HepG2 (cell line): ENCODE results near the gene NUP93. TPM values are rescaled to one million over a fixed set of nuclear protein-coding genes. Genes with fewer than 3 reads are reported as not detected.

ENCODE experiments used
- ARNT2 ChIP-seq: sonication (generic); formaldehyde crosslinking; IDR thresholded peaks from 2 replicates; pipeline ENCODE4 v1.8.0; 2022; ENCODE audit warnings: mild to moderate bottlenecking, low read depth, missing genetic modification reagents, moderate library complexity
- CHCHD3 ChIP-seq: sonication (generic); formaldehyde crosslinking; IDR thresholded peaks from 2 replicates; pipeline ENCODE4 v1.8.0; 2022; ENCODE audit warnings: mild to moderate bottlenecking, missing genetic modification reagents, moderate library complexity
- HES4 ChIP-seq: sonication (generic); formaldehyde crosslinking; IDR thresholded peaks from 2 replicates; pipeline ENCODE4 v1.9.0; 2021; ENCODE audit warnings: mild to moderate bottlenecking, missing genetic modification reagents, borderline replicate concordance
- HMG20B ChIP-seq: conservative IDR thresholded peaks from 2 replicates; pipeline ENCODE4 v1.6.1; 2016; ENCODE audit warnings: missing genetic modification reagents, missing compliant biosample characterization
- IKZF1 ChIP-seq: fragments of 450-650 bp; IDR thresholded peaks from 2 replicates; pipeline ENCODE4 v1.7.1; 2016
- JUNB ChIP-seq: sonication (generic); formaldehyde crosslinking; IDR thresholded peaks from 2 replicates; pipeline ENCODE4 v1.8.0; 2022; ENCODE audit warnings: missing genetic modification reagents, mild to moderate bottlenecking, borderline replicate concordance
- KAT2B ChIP-seq: fragments of 150-350 bp; IDR thresholded peaks from 2 replicates; pipeline ENCODE4 v1.6.1; 2014; ENCODE audit warnings: low read depth, low read length, borderline replicate concordance
- MLLT10 ChIP-seq: sonication (generic); formaldehyde crosslinking; IDR thresholded peaks from 2 replicates; pipeline ENCODE4 v1.4.0; 2020; ENCODE audit warnings: missing genetic modification reagents
- MTF2 ChIP-seq: sonication (generic); formaldehyde crosslinking; IDR thresholded peaks from 2 replicates; pipeline ENCODE4 v1.5.0; 2020; ENCODE audit warnings: missing genetic modification reagents, borderline replicate concordance
- NAIF1 ChIP-seq: sonication (generic); formaldehyde crosslinking; IDR thresholded peaks from 2 replicates; pipeline ENCODE4 v1.5.0; 2020; ENCODE audit warnings: mild to moderate bottlenecking, missing genetic modification reagents, borderline replicate concordance
- NCOA1 ChIP-seq: sonication (generic); formaldehyde crosslinking; IDR thresholded peaks from 2 replicates; pipeline ENCODE4 v1.9.0; 2021; ENCODE audit warnings: missing genetic modification reagents
- ONECUT2 ChIP-seq: sonication (generic); formaldehyde crosslinking; IDR thresholded peaks from 2 replicates; pipeline ENCODE4 v1.4.0; 2020; ENCODE audit warnings: missing genetic modification reagents
- REPIN1 ChIP-seq: sonication (generic); formaldehyde crosslinking; IDR thresholded peaks from 2 replicates; pipeline ENCODE4 v1.8.0; 2022; ENCODE audit warnings: missing genetic modification reagents, low read depth, mild to moderate bottlenecking, borderline replicate concordance
- SYNCRIP ChIP-seq: fragments of 200-400 bp; formaldehyde crosslinking; IDR thresholded peaks from 2 replicates; pipeline ENCODE4 v1.6.1; 2018; ENCODE audit warnings: mild to moderate bottlenecking, low read depth, low read length; ENCODE audit not compliant: insufficient read depth
- TAF15 ChIP-seq: fragments of 200-400 bp; formaldehyde crosslinking; IDR thresholded peaks from one replicate; pipeline ENCODE4 v1.6.1; 2018; ENCODE audit warnings: mild to moderate bottlenecking, low read depth, low read length; ENCODE audit not compliant: poor library complexity, severe bottlenecking
- ZFP37 ChIP-seq: sonication (generic); formaldehyde crosslinking; IDR thresholded peaks from 2 replicates; pipeline ENCODE4 v1.4.0; 2020; ENCODE audit warnings: missing genetic modification reagents, borderline replicate concordance
- ZMYM3 ChIP-seq: sonication (generic); formaldehyde crosslinking; IDR thresholded peaks from 2 replicates; pipeline ENCODE4 v1.5.1; 2020; ENCODE audit warnings: mild to moderate bottlenecking, missing genetic modification reagents
- ZNF121 ChIP-seq: sonication (generic); formaldehyde crosslinking; IDR thresholded peaks from 2 replicates; pipeline ENCODE4 v1.5.0; 2020; ENCODE audit warnings: mild to moderate bottlenecking, missing genetic modification reagents
- ZNF263 ChIP-seq: sonication (generic); formaldehyde crosslinking; IDR thresholded peaks from 2 replicates; pipeline ENCODE4 v1.4.0; 2020; ENCODE audit warnings: missing genetic modification reagents
- ZNF460 ChIP-seq: sonication (generic); formaldehyde crosslinking; IDR thresholded peaks from 2 replicates; pipeline ENCODE4 v1.5.1; 2020; ENCODE audit warnings: missing genetic modification reagents, mild to moderate bottlenecking, borderline replicate concordance
- ZNF549 ChIP-seq: sonication (generic); formaldehyde crosslinking; IDR thresholded peaks from 2 replicates; pipeline ENCODE4 v1.5.0; 2020; ENCODE audit warnings: missing genetic modification reagents
- ZNF652 ChIP-seq: IDR thresholded peaks from 2 replicates; pipeline ENCODE4 v1.6.1; 2016; ENCODE audit warnings: low read depth, borderline replicate concordance
- ZNF772 ChIP-seq: sonication (generic); formaldehyde crosslinking; IDR thresholded peaks from 2 replicates; pipeline ENCODE4 v1.5.0; 2020; ENCODE audit warnings: mild to moderate bottlenecking, missing genetic modification reagents
- ZNF782 ChIP-seq: sonication (generic); formaldehyde crosslinking; IDR thresholded peaks from 2 replicates; pipeline ENCODE4 v1.4.0; 2020; ENCODE audit warnings: missing genetic modification reagents, mild to moderate bottlenecking, borderline replicate concordance
- polyA plus RNA-seq, 8 experiments: library from polyadenylated mRNA; depleted of rRNA in 3 of 8; stranded (reverse) in 7 of 8; unstranded in 1 of 8; fragments of >200 nt; fragmentation: Illumina TruSeq in 4 of 8; extraction: Trizol in 4 of 8; gene quantifications; 2 replicates each; pipeline versions ENCODE4 v1.2.1 to v1.2.3, GENCODE V29; 2011 to 2016; ENCODE audit warnings: low read depth in 4 of 8, missing spikeins in 1 of 8, mixed read lengths in 1 of 8; ENCODE audit not compliant: insufficient read depth in 1 of 8
- total RNA-seq, 5 experiments: library from RNA; depleted of rRNA; stranded (reverse); fragments of >200 nt; fragmentation: Illumina TruSeq; extraction: Trizol; gene quantifications; 2 replicates each; pipeline ENCODE4 v1.2.3, GENCODE V29; 2016; ENCODE audit warnings: low read depth in 1 of 5
- TF ChIP-seq, protein P1 (sequence below): sonication (generic); formaldehyde crosslinking; IDR thresholded peaks from 2 replicates; pipeline ENCODE4 v1.5.0; 2020; ENCODE audit warnings: missing genetic modification reagents
- TF ChIP-seq, protein P2 (sequence below): IDR thresholded peaks from 2 replicates; pipeline ENCODE4 v1.6.1; 2018; ENCODE audit warnings: missing genetic modification reagents
- TF ChIP-seq, protein P3 (sequence below): sonication (generic); formaldehyde crosslinking; IDR thresholded peaks from 2 replicates; pipeline ENCODE4 v1.9.0; 2021; ENCODE audit warnings: missing genetic modification reagents, borderline replicate concordance

Gene NUP93
- total and polyA plus RNA-seq, 2 of the 13 experiments (the other 11 are each of a cell fraction or from before 2014, with no cell fraction given) = 58.5 to 140 TPM

DNA sequence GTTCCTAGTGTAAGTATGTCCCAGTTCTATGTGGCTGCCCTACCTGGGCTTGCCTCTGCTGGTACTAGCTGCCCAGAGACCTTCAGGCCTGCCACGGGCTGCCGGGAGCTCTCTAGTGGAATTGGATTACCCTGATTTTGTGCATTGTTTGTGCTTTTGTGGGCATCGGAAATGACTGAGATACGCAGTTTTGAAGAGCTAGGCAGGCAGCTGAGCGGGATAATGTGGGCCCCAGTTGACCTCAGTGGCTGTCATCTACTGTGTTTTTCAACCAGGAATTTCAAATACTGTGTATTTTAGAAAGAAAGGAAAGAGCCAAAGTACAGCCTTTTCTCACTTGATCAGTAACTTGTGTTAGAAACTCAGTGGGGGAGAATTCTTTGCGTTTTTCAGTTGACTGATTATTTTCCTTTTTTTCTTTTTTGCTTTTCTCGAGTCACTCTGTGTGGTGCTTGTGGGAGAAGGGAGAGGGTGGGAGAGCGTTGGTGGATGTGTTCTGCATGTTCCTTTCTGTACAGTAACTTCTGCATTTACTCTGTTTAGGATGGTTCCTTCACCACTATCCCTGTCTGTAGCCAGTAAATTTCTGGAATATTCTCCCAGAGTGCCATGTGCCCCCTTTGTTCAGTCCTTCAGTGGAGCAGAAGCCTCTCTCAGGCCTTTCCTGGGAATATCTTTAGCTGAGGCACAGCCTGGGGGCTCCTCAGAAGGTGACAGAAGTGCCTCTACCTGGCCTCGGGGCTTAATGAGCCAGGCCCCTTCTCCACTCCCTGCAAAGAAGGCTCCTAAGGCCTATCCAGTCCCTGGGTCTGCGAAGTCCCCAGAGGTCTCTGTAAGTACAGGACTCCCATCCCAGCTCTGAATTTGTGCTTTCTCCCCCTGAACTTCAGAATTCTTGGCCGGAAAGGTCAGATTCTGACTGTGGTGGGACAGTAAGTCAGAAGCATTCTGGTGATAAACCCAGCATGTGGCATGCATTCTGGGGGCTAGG is 120.1 kb downstream of the NUP93 start (continued):
- TF ChIP-seq, protein P1, sequence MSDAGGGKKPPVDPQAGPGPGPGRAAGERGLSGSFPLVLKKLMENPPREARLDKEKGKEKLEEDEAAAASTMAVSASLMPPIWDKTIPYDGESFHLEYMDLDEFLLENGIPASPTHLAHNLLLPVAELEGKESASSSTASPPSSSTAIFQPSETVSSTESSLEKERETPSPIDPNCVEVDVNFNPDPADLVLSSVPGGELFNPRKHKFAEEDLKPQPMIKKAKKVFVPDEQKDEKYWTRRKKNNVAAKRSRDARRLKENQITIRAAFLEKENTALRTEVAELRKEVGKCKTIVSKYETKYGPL (CRISPR knock-in tag) = no peak
- TF ChIP-seq HMG20B (CRISPR knock-in tag) (0 out of 2 replicates have a peak, but pooled peaks have one; percentile 74), JUNB (CRISPR knock-in tag) (no peak), ZNF263 (CRISPR knock-in tag) (no peak), ZNF782 (no peak), ONECUT2 (CRISPR knock-in tag) (no peak), KAT2B (no peak), ZNF121 (CRISPR knock-in tag) (no peak), ZNF549 (CRISPR knock-in tag) (no peak), ZFP37 (0 out of 2 replicates have a peak, but pooled peaks have one; percentile 9), NAIF1 (CRISPR knock-in tag) (no peak), TAF15 (no peak), ZNF652 (CRISPR knock-in tag) (no peak), NCOA1 (CRISPR knock-in tag) (0 out of 2 replicates have a peak, but pooled peaks have one; percentile 7), ARNT2 (CRISPR knock-in tag) (no peak; the same call in 1 of the 2 replicates), MLLT10 (no peak), IKZF1 (no peak), HES4 (no peak), CHCHD3 (no peak), MTF2 (CRISPR knock-in tag) (no peak), REPIN1 (CRISPR knock-in tag) (no peak), ZMYM3 (CRISPR knock-in tag) (peak; percentile 75), ZNF772 (CRISPR knock-in tag) (no peak), SYNCRIP (no peak), ZNF460 (no peak)
- TF ChIP-seq, protein P2, sequence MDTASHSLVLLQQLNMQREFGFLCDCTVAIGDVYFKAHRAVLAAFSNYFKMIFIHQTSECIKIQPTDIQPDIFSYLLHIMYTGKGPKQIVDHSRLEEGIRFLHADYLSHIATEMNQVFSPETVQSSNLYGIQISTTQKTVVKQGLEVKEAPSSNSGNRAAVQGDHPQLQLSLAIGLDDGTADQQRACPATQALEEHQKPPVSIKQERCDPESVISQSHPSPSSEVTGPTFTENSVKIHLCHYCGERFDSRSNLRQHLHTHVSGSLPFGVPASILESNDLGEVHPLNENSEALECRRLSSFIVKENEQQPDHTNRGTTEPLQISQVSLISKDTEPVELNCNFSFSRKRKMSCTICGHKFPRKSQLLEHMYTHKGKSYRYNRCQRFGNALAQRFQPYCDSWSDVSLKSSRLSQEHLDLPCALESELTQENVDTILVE (CRISPR knock-in tag) = no peak
- TF ChIP-seq, protein P3, sequence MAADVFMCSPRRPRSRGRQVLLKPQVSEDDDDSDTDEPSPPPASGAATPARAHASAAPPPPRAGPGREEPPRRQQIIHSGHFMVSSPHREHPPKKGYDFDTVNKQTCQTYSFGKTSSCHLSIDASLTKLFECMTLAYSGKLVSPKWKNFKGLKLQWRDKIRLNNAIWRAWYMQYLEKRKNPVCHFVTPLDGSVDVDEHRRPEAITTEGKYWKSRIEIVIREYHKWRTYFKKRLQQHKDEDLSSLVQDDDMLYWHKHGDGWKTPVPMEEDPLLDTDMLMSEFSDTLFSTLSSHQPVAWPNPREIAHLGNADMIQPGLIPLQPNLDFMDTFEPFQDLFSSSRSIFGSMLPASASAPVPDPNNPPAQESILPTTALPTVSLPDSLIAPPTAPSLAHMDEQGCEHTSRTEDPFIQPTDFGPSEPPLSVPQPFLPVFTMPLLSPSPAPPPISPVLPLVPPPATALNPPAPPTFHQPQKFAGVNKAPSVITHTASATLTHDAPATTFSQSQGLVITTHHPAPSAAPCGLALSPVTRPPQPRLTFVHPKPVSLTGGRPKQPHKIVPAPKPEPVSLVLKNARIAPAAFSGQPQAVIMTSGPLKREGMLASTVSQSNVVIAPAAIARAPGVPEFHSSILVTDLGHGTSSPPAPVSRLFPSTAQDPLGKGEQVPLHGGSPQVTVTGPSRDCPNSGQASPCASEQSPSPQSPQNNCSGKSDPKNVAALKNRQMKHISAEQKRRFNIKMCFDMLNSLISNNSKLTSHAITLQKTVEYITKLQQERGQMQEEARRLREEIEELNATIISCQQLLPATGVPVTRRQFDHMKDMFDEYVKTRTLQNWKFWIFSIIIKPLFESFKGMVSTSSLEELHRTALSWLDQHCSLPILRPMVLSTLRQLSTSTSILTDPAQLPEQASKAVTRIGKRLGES (CRISPR knock-in tag) = no peak
